Activated CD4-positive, alpha-beta T cell treated with anti-CD3 and anti-CD28 coated beads, Interleukin-2, amount 10 ng/mL, durations not matched to agents 7 days and 5 days (primary cell): ENCODE data around the gene PRAMEF20. TPM values are rescaled to one million over a fixed set of nuclear protein-coding genes. Genes with fewer than 3 reads are reported as not detected.
"Not testable (repeated sequence)": the region's sequence is repeated elsewhere in the genome, so short reads cannot be mapped to it uniquely, and the experiment has no call there.

Source experiments
- CTCF ChIA-PET: fragments of 350-600 bp; sonication (Branson Sonifier 250); formaldehyde crosslinking; loops from one replicate; lab custom pipeline; 2021; ENCODE audit warnings: antibody characterized with exemption; lab: Charles Lee
- POLR2A ChIA-PET: fragments of 350-600 bp; sonication (Branson Sonifier 250); formaldehyde crosslinking; loops from one replicate; lab custom pipeline; 2021; ENCODE audit warnings: antibody characterized with exemption; lab: Charles Lee
- DNase-seq: peaks from one replicate; pipeline ENCODE4 v3.0.0-alpha.2; 2020
- H3K27ac Mint-ChIP-seq: one replicate; pipeline ENCODE4 v1.8.0; 2021; ENCODE audit warnings: mild to moderate bottlenecking, moderate library complexity, mixed read lengths
- H3K27me3 Mint-ChIP-seq: one replicate; pipeline ENCODE4 v1.8.0; 2021; ENCODE audit warnings: mixed read lengths
- H3K36me3 Mint-ChIP-seq: one replicate; pipeline ENCODE4 v1.8.0; 2021; ENCODE audit warnings: low read depth, mixed read lengths
- H3K4me1 Mint-ChIP-seq: one replicate; pipeline ENCODE4 v1.8.0; 2021; ENCODE audit warnings: mixed read lengths
- H3K4me3 Mint-ChIP-seq: one replicate; pipeline ENCODE4 v1.8.0; 2021; ENCODE audit warnings: mild to moderate bottlenecking, moderate library complexity, mixed read lengths
- H3K9me3 Mint-ChIP-seq: one replicate; pipeline ENCODE4 v1.8.0; 2021; ENCODE audit warnings: mixed read lengths
- total RNA-seq, 2 experiments: library from RNA; stranded (reverse); gene quantifications; one replicate each; pipeline ENCODE4 v1.2.3, GENCODE V29; 2021

Gene PRAMEF20
- total RNA-seq, result not detected

DNA sequence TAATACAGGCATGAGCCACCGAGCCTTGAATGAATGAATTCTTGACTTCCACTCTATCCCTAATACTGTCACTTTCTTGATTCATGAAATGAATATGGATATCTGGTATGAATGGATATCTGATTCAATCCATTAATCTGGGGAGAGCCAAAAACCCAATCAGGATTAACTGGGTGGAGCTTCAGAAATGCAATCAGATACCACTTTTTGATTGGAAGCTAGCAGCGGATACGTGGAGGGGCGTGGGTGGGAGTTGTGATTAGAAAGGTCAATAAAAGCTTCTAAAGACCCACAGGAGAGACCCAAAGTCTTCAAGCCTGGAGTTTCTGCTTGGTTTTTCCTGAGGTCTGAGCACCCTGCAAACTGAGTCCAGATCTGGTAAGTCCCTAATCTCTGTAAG is at the start of gene PRAMEF20:
PRAMEF20 (plus strand) TSS at position 301 of the 400 bp plus-strand sequence. CDS start 5,905 bp downstream, outside the sequence.
- DNase-seq, H3K4me3 Mint-ChIP-seq, H3K27ac Mint-ChIP-seq, H3K4me1 Mint-ChIP-seq, H3K9me3 Mint-ChIP-seq, H3K36me3 Mint-ChIP-seq, CTCF ChIA-PET, POLR2A ChIA-PET, H3K27me3 Mint-ChIP-seq: not testable (repeated sequence)

- H3K4me3 Mint-ChIP-seq, POLR2A ChIA-PET: not testable (repeated sequence)
Measured at GRCh38 chr1:13362364-13362763, 47.9 kb upstream of the PRAMEF20 start.

GRCh38 chr1:13364928-13365327 is 45.3 kb upstream of the PRAMEF20 start:
- H3K4me1 Mint-ChIP-seq, CTCF ChIA-PET, H3K27me3 Mint-ChIP-seq, H3K36me3 Mint-ChIP-seq, H3K27ac Mint-ChIP-seq, H3K4me3 Mint-ChIP-seq, H3K9me3 Mint-ChIP-seq, POLR2A ChIA-PET, DNase-seq: not testable (repeated sequence)

More at GRCh38 chr1:13362364-13362763, 47.9 kb upstream of the PRAMEF20 start:
- CTCF ChIA-PET, H3K27ac Mint-ChIP-seq, H3K27me3 Mint-ChIP-seq, H3K9me3 Mint-ChIP-seq, DNase-seq, H3K36me3 Mint-ChIP-seq, H3K4me1 Mint-ChIP-seq: not testable (repeated sequence)

GRCh38 chr1:13366536-13366935 is 43.7 kb upstream of the PRAMEF20 start:
- H3K4me3 Mint-ChIP-seq, H3K9me3 Mint-ChIP-seq, H3K4me1 Mint-ChIP-seq, DNase-seq, CTCF ChIA-PET, H3K27me3 Mint-ChIP-seq, H3K27ac Mint-ChIP-seq, POLR2A ChIA-PET, H3K36me3 Mint-ChIP-seq: not testable (repeated sequence)

DNA sequence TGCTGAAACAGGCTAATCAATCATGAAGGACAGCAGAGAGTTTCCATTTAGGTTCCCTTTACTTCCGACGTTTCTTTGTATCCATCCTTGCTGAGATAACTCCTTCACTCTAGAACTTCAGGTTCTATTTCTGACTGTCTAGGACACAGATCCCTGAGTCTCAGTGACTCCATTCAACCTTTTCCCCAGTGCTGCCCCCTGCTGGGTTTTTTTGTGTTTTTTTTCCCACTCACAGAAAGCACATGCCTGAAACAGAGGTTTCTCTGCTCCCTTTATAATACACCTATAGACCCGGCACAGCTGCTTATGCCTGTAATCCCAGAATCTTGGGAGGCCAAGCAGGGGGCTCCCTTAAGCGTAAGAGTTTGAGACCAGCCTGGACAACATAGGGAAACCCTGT is 41.7 kb upstream of the PRAMEF20 start:
- POLR2A ChIA-PET, CTCF ChIA-PET, H3K4me1 Mint-ChIP-seq, H3K36me3 Mint-ChIP-seq, H3K27me3 Mint-ChIP-seq, H3K4me3 Mint-ChIP-seq, H3K9me3 Mint-ChIP-seq, H3K27ac Mint-ChIP-seq: not testable (repeated sequence)
- peak; percentile 22 for DNase-seq

- H3K27me3 Mint-ChIP-seq, DNase-seq, H3K4me1 Mint-ChIP-seq, H3K9me3 Mint-ChIP-seq, POLR2A ChIA-PET, H3K4me3 Mint-ChIP-seq, H3K36me3 Mint-ChIP-seq, CTCF ChIA-PET, H3K27ac Mint-ChIP-seq: not testable (repeated sequence)
Measured at GRCh38 chr1:13378983-13379382, 31.3 kb upstream of the PRAMEF20 start.

- H3K4me1 Mint-ChIP-seq, H3K27ac Mint-ChIP-seq, H3K36me3 Mint-ChIP-seq, H3K27me3 Mint-ChIP-seq, H3K9me3 Mint-ChIP-seq, POLR2A ChIA-PET, DNase-seq, H3K4me3 Mint-ChIP-seq: not testable (repeated sequence)
- CTCF ChIA-PET, result interaction anchor here (0.6 kb wide), 1 partner anchor 373 kb away, joined by 3 read pairs; no protein-coding TSS in a partner anchor
Measured at GRCh38 chr1:13380380-13380779, 29.9 kb upstream of the PRAMEF20 start.

- DNase-seq, H3K9me3 Mint-ChIP-seq, H3K36me3 Mint-ChIP-seq, CTCF ChIA-PET, H3K4me3 Mint-ChIP-seq, POLR2A ChIA-PET, H3K27me3 Mint-ChIP-seq, H3K4me1 Mint-ChIP-seq, H3K27ac Mint-ChIP-seq: not testable (repeated sequence)
Measured at GRCh38 chr1:13389332-13389731, 20.9 kb upstream of the PRAMEF20 start, which contains the start of gene PRAMEF17. TSS of gene PRAMEF17 (plus strand) at chr1:13389632. CDS start at chr1:13389658, 26 bp downstream.

- H3K4me3 Mint-ChIP-seq, H3K27me3 Mint-ChIP-seq, DNase-seq, H3K27ac Mint-ChIP-seq, POLR2A ChIA-PET, H3K9me3 Mint-ChIP-seq, H3K4me1 Mint-ChIP-seq, CTCF ChIA-PET, H3K36me3 Mint-ChIP-seq: not testable (repeated sequence)
Measured at GRCh38 chr1:13393004-13393403, 17.2 kb upstream of the PRAMEF20 start.

DNA sequence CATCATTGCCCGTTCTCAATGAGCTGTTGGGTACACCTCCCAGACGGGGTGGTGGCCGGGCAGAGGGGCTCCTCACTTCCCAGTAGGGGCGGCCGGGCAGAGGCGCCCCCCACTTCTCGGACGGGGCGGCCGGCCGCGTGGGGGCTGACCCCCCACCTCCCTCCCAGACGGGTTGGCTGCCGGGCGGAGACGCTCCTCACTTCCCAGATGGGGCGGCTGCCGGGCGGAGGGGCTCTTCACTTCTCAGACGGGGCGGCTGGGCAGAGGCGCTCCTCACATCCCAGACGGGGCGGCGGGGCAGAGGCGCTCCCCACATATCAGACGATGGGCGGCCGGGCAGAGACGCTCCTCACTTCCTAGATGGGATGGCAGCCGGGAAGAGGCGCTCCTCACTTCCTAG is 15.5 kb upstream of the PRAMEF20 start:
- H3K27me3 Mint-ChIP-seq, POLR2A ChIA-PET, H3K4me1 Mint-ChIP-seq, H3K4me3 Mint-ChIP-seq, DNase-seq, H3K27ac Mint-ChIP-seq, H3K9me3 Mint-ChIP-seq, H3K36me3 Mint-ChIP-seq, CTCF ChIA-PET: not testable (repeated sequence)

GRCh38 chr1:13395311-13395710 is 14.9 kb upstream of the PRAMEF20 start:
- POLR2A ChIA-PET, H3K27me3 Mint-ChIP-seq: not testable (repeated sequence)

GRCh38 chr1:13407811-13408210 is 2.4 kb upstream of the PRAMEF20 start:
- H3K9me3 Mint-ChIP-seq, result peaks cover 1% of the 10 kb centered on the region
- no peak overlapping the region for H3K4me3 Mint-ChIP-seq
- no peaks in the 10 kb centered on the region for H3K36me3 Mint-ChIP-seq
- no peaks in the 10 kb centered on the region for H3K27me3 Mint-ChIP-seq
- H3K4me1 Mint-ChIP-seq, result no peaks in the 10 kb centered on the region
- DNase-seq, result no peak
- ChIA-PET POLR2A (no interaction called here), CTCF (no interaction called here)
- H3K27ac Mint-ChIP-seq, result no peak overlapping the region

More at GRCh38 chr1:13395311-13395710, 14.9 kb upstream of the PRAMEF20 start:
- H3K4me3 Mint-ChIP-seq, CTCF ChIA-PET, H3K9me3 Mint-ChIP-seq, DNase-seq, H3K4me1 Mint-ChIP-seq, H3K27ac Mint-ChIP-seq, H3K36me3 Mint-ChIP-seq: not testable (repeated sequence)

- no peak for DNase-seq
- H3K4me1 Mint-ChIP-seq, result no peaks in the 10 kb centered on the region
- H3K27ac Mint-ChIP-seq, result no peak overlapping the region
- no peak overlapping the region for H3K4me3 Mint-ChIP-seq
- CTCF ChIA-PET, result no interaction called here
- H3K36me3 Mint-ChIP-seq, result no peaks in the 10 kb centered on the region
- peaks cover 2% of the 10 kb centered on the region for H3K9me3 Mint-ChIP-seq
- POLR2A ChIA-PET, result no interaction called here
- H3K27me3 Mint-ChIP-seq, result no peaks in the 10 kb centered on the region
Measured at GRCh38 chr1:13430495-13430894, 20.2 kb downstream of the PRAMEF20 start.

DNA sequence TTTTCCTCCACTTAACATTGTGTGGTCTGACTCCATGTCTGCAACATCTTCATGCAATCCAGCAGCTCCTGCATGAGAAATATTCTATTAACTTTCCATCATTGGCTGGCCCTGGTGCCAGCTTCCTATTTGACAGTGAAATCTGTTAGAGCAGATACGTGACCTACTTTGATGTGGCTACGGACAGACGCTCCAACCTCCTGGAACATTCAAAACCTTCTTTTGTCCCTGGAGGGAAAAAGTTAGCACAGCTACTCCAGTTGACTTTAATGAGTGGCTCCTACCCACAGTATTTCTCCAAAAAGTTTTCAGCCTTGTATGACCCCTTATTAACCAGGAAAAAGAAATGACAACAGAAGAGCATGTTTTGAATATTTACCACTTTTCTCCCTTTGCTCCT is 22.0 kb downstream of the PRAMEF20 start:
- ChIA-PET POLR2A (no interaction called here), CTCF (no interaction called here)
- Mint-ChIP-seq H3K9me3 (peaks cover 2% of the 10 kb centered on the region), H3K4me1 (no peaks in the 10 kb centered on the region), H3K27me3 (no peaks in the 10 kb centered on the region), H3K36me3 (no peaks in the 10 kb centered on the region), H3K27ac (no peak overlapping the region), H3K4me3 (no peak overlapping the region)
- no peak for DNase-seq
